ENCODE results near the gene GAS2. TPM values are rescaled to one million over a fixed set of nuclear protein-coding genes. Genes with fewer than 3 reads are reported as not detected.

The GAS2 gene
- polyA plus RNA-seq, 1 donor from 2014 or later = 8.0 TPM

DNA sequence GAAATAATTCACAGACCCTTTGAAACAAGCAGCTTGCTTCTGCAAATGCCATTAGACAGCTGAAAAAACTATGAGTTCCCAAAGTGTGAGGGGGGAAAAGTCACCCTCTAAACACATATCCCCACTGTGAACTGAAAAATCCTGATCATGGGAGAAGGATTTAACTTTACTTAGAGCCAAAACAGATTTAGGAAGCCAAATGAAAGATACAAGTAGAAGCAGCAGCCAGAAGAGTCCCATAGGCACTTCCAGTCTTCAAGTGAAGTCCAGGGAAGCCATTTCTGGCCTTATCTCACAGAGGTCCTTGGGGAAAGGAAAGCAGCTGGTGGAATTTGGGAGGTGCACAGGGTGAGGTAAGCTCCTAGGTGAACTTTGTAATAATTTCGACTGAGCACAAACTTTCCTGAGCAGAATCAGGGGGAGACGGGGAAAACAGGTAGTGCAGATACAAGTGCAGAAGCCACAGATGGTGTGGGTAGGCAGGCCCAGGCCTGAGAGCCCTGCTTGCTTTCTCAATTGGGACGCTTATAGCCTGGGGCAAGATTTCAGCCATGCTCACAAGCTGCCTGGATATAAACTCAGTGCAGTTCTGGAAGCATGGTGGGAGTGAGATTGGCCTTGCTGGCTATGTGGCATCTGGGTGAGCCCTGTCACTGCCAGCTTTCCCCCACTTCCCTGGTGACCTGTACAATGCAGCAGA lies 44.8 kb downstream of the GAS2 start:
- no peaks in the 10 kb centered on the region for H3K9me2 ChIP-seq (ENCODE audit: insufficient read depth, low read length)
- no peaks in the 10 kb centered on the region for H3F3A ChIP-seq (ENCODE audit: insufficient read depth, low read length, poor library complexity, severe bottlenecking)
- H3K27me3 ChIP-seq (ENCODE audit: insufficient read depth, low read depth, low read length) = no peaks in the 10 kb centered on the region
- no peaks in the 10 kb centered on the region for H3K9me3 ChIP-seq (ENCODE audit: low read length)
- no peaks in the 10 kb centered on the region for H4K20me1 ChIP-seq (ENCODE audit: insufficient read depth)
- H2AFZ ChIP-seq (ENCODE audit: low read depth, low read length) = no peak overlapping the region
- no peak overlapping the region for H3K4me2 ChIP-seq (ENCODE audit: low read length)
- H3K27ac ChIP-seq (ENCODE audit: low read length) = no peak overlapping the region
- H3K4me3 ChIP-seq (ENCODE audit: low read length) = no peak overlapping the region
- no peaks in the 10 kb centered on the region for H3K79me2 ChIP-seq (replicated peaks; ENCODE audit: insufficient read depth, low read length)
- no peaks in the 10 kb centered on the region for H3K36me3 ChIP-seq (ENCODE audit: insufficient read depth, low read length)
- H3K9ac ChIP-seq (ENCODE audit: low read length) = no peak overlapping the region
- TF ChIP-seq POLR2AphosphoS5 (IDR thresholded peaks at IDR 0.05) (no peak), SMC3 (conservative IDR thresholded peaks at IDR 0.05; ENCODE audit: poor library complexity) (no peak), EZH2 (IDR thresholded peaks at IDR 0.05; ENCODE audit: borderline replicate concordance, insufficient read depth, low read length, poor library complexity, severe bottlenecking) (no peak), RAD21 (conservative IDR thresholded peaks at IDR 0.05) (no peak), MXI1 (conservative IDR thresholded peaks at IDR 0.05; ENCODE audit: poor library complexity, severe bottlenecking) (no peak), EP300 (conservative IDR thresholded peaks at IDR 0.05; ENCODE audit: poor library complexity, severe bottlenecking) (no peak), TAF1 (IDR thresholded peaks at IDR 0.05; ENCODE audit: low read depth) (no peak)
- TF ChIP-seq, protein P1, sequence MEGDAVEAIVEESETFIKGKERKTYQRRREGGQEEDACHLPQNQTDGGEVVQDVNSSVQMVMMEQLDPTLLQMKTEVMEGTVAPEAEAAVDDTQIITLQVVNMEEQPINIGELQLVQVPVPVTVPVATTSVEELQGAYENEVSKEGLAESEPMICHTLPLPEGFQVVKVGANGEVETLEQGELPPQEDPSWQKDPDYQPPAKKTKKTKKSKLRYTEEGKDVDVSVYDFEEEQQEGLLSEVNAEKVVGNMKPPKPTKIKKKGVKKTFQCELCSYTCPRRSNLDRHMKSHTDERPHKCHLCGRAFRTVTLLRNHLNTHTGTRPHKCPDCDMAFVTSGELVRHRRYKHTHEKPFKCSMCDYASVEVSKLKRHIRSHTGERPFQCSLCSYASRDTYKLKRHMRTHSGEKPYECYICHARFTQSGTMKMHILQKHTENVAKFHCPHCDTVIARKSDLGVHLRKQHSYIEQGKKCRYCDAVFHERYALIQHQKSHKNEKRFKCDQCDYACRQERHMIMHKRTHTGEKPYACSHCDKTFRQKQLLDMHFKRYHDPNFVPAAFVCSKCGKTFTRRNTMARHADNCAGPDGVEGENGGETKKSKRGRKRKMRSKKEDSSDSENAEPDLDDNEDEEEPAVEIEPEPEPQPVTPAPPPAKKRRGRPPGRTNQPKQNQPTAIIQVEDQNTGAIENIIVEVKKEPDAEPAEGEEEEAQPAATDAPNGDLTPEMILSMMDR (IDR thresholded peaks at IDR 0.05; ENCODE audit: poor library complexity, severe bottlenecking) = no peak
- TF ChIP-seq, protein P2, sequence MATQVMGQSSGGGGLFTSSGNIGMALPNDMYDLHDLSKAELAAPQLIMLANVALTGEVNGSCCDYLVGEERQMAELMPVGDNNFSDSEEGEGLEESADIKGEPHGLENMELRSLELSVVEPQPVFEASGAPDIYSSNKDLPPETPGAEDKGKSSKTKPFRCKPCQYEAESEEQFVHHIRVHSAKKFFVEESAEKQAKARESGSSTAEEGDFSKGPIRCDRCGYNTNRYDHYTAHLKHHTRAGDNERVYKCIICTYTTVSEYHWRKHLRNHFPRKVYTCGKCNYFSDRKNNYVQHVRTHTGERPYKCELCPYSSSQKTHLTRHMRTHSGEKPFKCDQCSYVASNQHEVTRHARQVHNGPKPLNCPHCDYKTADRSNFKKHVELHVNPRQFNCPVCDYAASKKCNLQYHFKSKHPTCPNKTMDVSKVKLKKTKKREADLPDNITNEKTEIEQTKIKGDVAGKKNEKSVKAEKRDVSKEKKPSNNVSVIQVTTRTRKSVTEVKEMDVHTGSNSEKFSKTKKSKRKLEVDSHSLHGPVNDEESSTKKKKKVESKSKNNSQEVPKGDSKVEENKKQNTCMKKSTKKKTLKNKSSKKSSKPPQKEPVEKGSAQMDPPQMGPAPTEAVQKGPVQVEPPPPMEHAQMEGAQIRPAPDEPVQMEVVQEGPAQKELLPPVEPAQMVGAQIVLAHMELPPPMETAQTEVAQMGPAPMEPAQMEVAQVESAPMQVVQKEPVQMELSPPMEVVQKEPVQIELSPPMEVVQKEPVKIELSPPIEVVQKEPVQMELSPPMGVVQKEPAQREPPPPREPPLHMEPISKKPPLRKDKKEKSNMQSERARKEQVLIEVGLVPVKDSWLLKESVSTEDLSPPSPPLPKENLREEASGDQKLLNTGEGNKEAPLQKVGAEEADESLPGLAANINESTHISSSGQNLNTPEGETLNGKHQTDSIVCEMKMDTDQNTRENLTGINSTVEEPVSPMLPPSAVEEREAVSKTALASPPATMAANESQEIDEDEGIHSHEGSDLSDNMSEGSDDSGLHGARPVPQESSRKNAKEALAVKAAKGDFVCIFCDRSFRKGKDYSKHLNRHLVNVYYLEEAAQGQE (IDR thresholded peaks at IDR 0.05; ENCODE audit: borderline replicate concordance) = no peak

DNA sequence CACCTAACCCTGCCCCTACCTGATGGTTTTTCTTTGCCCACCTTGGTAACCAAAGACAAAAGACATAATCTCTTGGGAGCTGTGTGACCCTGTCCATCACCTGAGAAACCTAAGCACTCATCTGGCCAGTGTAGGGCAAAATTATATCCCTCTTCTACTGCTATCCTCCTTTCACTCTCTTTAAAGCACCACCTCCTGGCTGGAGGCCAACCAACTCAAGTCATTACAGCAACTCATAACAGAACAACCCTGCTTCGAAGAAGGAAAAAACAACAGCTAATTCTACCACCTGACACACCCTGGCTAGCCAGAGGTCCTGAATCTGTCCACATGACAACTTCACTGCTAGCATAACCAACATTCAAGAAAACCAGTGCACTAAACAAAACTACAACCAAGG lies 45.5 kb downstream of the GAS2 start:
- Histone ChIP-seq H3K9me3 (ENCODE audit: low read length) (no peaks in the 10 kb centered on the region), H2AFZ (ENCODE audit: low read depth, low read length) (no peak overlapping the region), H3F3A (ENCODE audit: insufficient read depth, low read length, poor library complexity, severe bottlenecking) (no peaks in the 10 kb centered on the region), H3K36me3 (ENCODE audit: insufficient read depth, low read length) (no peaks in the 10 kb centered on the region), H3K79me2 (replicated peaks; ENCODE audit: insufficient read depth, low read length) (no peaks in the 10 kb centered on the region), H3K27me3 (ENCODE audit: insufficient read depth, low read depth, low read length) (no peaks in the 10 kb centered on the region), H3K9ac (ENCODE audit: low read length) (no peak overlapping the region), H3K4me2 (ENCODE audit: low read length) (no peak overlapping the region), H3K27ac (ENCODE audit: low read length) (no peak overlapping the region), H4K20me1 (ENCODE audit: insufficient read depth) (no peaks in the 10 kb centered on the region), H3K4me3 (ENCODE audit: low read length) (no peak overlapping the region), H3K9me2 (ENCODE audit: insufficient read depth, low read length) (no peaks in the 10 kb centered on the region)
- no peak for TF ChIP-seq SMC3 (conservative IDR thresholded peaks at IDR 0.05; ENCODE audit: poor library complexity)

Measured in neural cell (in vitro differentiated cells).